Neural progenitor cell (in vitro differentiated cells): ENCODE data around the gene RIPPLY2. TPM values are rescaled to one million over a fixed set of nuclear protein-coding genes. Genes with fewer than 3 reads are reported as not detected.

Experiments
- DNase-seq: peaks from one replicate; pipeline ENCODE4 v3.0.0-alpha.2; 2016; ENCODE audit warnings: low spot score
- H2AFZ ChIP-seq: fragments of 200-600 bp; sonication (generic); replicated peaks from 2 replicates; pipeline ENCODE4 v1.6.1; 2016; ENCODE audit warnings: antibody characterized with exemption
- H3F3A ChIP-seq: fragments of 200-600 bp; sonication (generic); 2 replicates; pipeline ENCODE4 v1.6.1; 2016; ENCODE audit warnings: antibody characterized with exemption, low read depth
- H3K27ac ChIP-seq: fragments of 200-600 bp; sonication (generic); 2 replicates; pipeline ENCODE4 v1.5.1; 2016; ENCODE audit warnings: mild to moderate bottlenecking
- H3K27me3 ChIP-seq: fragments of 200-600 bp; sonication (generic); 2 replicates; pipeline ENCODE4 v1.6.1; 2016; ENCODE audit warnings: mild to moderate bottlenecking, moderate library complexity
- H3K36me3 ChIP-seq: fragments of 200-600 bp; sonication (generic); 2 replicates; pipeline ENCODE4 v1.5.1; 2016
- H3K4me1 ChIP-seq: fragments of 200-600 bp; sonication (generic); 2 replicates; pipeline ENCODE4 v1.6.1; 2016; ENCODE audit warnings: mixed run types
- H3K4me2 ChIP-seq: fragments of 200-600 bp; sonication (generic); 2 replicates; pipeline ENCODE4 v1.6.1; 2016
- H3K4me3 ChIP-seq: fragments of 200-600 bp; sonication (generic); 2 replicates; pipeline ENCODE4 v1.5.1; 2016
- H3K79me2 ChIP-seq: fragments of 200-600 bp; sonication (generic); 2 replicates; pipeline ENCODE4 v1.6.1; 2016; ENCODE audit warnings: low read depth
- H3K9ac ChIP-seq: fragments of 200-600 bp; sonication (generic); 2 replicates; pipeline ENCODE4 v1.6.1; 2016
- H3K9me3 ChIP-seq: fragments of 200-600 bp; sonication (generic); 2 replicates; pipeline ENCODE4 v1.5.1; 2016; ENCODE audit warnings: low read depth
- H4K20me1 ChIP-seq: fragments of 200-600 bp; sonication (generic); 2 replicates; pipeline ENCODE4 v1.6.1; 2016; ENCODE audit warnings: low read depth
- H3K27ac Mint-ChIP-seq: 3 replicates; pipeline ENCODE4 v1.8.0; 2021; ENCODE audit warnings: mixed read lengths
- H3K27me3 Mint-ChIP-seq: 2 replicates; pipeline ENCODE4 v1.8.0; 2022; ENCODE audit warnings: low read depth, mild to moderate bottlenecking, inconsistent platforms, moderate library complexity, mixed read lengths; ENCODE audit not compliant: insufficient read depth
- H3K36me3 Mint-ChIP-seq: 3 replicates; pipeline ENCODE4 v1.8.0; 2021; ENCODE audit warnings: mixed read lengths
- H3K4me1 Mint-ChIP-seq: 3 replicates; pipeline ENCODE4 v1.8.0; 2021; ENCODE audit warnings: mixed read lengths
- H3K4me3 Mint-ChIP-seq: 3 replicates; pipeline ENCODE4 v1.8.0; 2021; ENCODE audit warnings: mild to moderate bottlenecking, moderate library complexity, mixed read lengths
- H3K9me3 Mint-ChIP-seq: 3 replicates; pipeline ENCODE4 v1.8.0; 2020; ENCODE audit warnings: mixed read lengths
- EZH2 ChIP-seq: fragments of 200-600 bp; sonication (generic); IDR thresholded peaks from 2 replicates; pipeline ENCODE4 v1.6.1; 2017; ENCODE audit warnings: antibody characterized with exemption, mild to moderate bottlenecking, moderate library complexity
- EZH2phosphoT487 ChIP-seq: fragments of 200-600 bp; sonication (generic); IDR thresholded peaks from 2 replicates; pipeline ENCODE4 v1.6.1; 2017; ENCODE audit warnings: antibody characterized with exemption
- total RNA-seq: library from RNA; depleted of rRNA; stranded (reverse); fragments of >200 nt; gene quantifications from 2 replicates; pipeline ENCODE4 v1.2.3, GENCODE V29; 2015; ENCODE audit warnings: low replicate concordance
- TF ChIP-seq, protein P1 (sequence below): fragments of 200-600 bp; sonication (generic); IDR thresholded peaks from 2 replicates; pipeline ENCODE4 v1.5.1; 2017; ENCODE audit warnings: antibody characterized with exemption, mild to moderate bottlenecking

The RIPPLY2 gene
- total RNA-seq, 1 donor from 2014 or later: not detected

- TF ChIP-seq EZH2phosphoT487 (no peak), EZH2 (no peak)
- TF ChIP-seq, protein P1, sequence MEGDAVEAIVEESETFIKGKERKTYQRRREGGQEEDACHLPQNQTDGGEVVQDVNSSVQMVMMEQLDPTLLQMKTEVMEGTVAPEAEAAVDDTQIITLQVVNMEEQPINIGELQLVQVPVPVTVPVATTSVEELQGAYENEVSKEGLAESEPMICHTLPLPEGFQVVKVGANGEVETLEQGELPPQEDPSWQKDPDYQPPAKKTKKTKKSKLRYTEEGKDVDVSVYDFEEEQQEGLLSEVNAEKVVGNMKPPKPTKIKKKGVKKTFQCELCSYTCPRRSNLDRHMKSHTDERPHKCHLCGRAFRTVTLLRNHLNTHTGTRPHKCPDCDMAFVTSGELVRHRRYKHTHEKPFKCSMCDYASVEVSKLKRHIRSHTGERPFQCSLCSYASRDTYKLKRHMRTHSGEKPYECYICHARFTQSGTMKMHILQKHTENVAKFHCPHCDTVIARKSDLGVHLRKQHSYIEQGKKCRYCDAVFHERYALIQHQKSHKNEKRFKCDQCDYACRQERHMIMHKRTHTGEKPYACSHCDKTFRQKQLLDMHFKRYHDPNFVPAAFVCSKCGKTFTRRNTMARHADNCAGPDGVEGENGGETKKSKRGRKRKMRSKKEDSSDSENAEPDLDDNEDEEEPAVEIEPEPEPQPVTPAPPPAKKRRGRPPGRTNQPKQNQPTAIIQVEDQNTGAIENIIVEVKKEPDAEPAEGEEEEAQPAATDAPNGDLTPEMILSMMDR: no peak
- Histone ChIP-seq H4K20me1 (no peaks in the 10 kb centered on the region), H3K9ac (no peak overlapping the region), H3K9me3 (no peaks in the 10 kb centered on the region), H3F3A (no peaks in the 10 kb centered on the region), H3K4me3 (no peak overlapping the region), H3K4me1 (no peaks in the 10 kb centered on the region), H3K36me3 (no peaks in the 10 kb centered on the region), H3K27me3 (peaks cover 25% of the 10 kb centered on the region), H3K79me2 (no peaks in the 10 kb centered on the region), H2AFZ (no peak overlapping the region), H3K4me2 (no peak overlapping the region), H3K27ac (no peak overlapping the region)
- Mint-ChIP-seq H3K36me3 (no peaks in the 10 kb centered on the region), H3K9me3 (no peaks in the 10 kb centered on the region), H3K4me3 (no peak overlapping the region), H3K27ac (no peak overlapping the region), H3K27me3 (peaks cover 3% of the 10 kb centered on the region), H3K4me1 (no peaks in the 10 kb centered on the region)
- DNase-seq: no peak
Observed at GRCh38 chr6:83847179-83847578, 6.0 kb upstream of the RIPPLY2 start.

DNA sequence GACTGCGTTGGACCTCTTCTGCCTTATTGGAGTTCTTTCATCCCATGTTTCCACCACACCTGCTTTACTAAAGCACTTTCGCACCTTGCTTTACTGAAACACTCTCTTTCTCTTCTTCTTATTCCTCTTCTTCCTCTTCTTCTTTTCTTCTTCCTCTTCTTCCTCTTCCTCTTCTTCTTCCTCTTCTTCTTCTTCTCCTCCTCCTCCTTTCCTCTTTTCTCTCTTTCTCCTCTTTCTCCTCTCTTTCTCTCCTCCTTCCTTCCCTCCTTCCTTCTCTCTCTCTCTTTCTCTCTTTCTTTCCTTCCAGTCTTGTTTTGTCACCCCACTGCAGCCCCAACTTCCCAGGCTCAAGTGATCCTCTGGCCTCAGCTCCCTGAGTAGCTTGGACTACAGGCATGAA lies 4.0 kb upstream of the RIPPLY2 start:
- Mint-ChIP-seq H3K36me3 (no peaks in the 10 kb centered on the region), H3K4me1 (peaks cover 3% of the 10 kb centered on the region), H3K27ac (no peak overlapping the region), H3K27me3 (peaks cover 15% of the 10 kb centered on the region), H3K9me3 (no peaks in the 10 kb centered on the region), H3K4me3 (no peak overlapping the region)
- H3K36me3 ChIP-seq: no peaks in the 10 kb centered on the region
- peaks cover 4% of the 10 kb centered on the region for H3K4me1 ChIP-seq
- H3K4me3 ChIP-seq: no peak overlapping the region
- peaks cover 3% of the 10 kb centered on the region for H4K20me1 ChIP-seq
- no peak overlapping the region for H2AFZ ChIP-seq
- no peak for DNase-seq
- H3K4me2 ChIP-seq: no peak overlapping the region
- H3K27ac ChIP-seq: no peak overlapping the region
- no peaks in the 10 kb centered on the region for H3K79me2 ChIP-seq
- H3K27me3 ChIP-seq: peaks cover 45% of the 10 kb centered on the region
- TF ChIP-seq EZH2: no peak
- no peak for TF ChIP-seq EZH2phosphoT487
- TF ChIP-seq, protein P1: no peak
- no peak overlapping the region for H3K9ac ChIP-seq
- H3K9me3 ChIP-seq: no peaks in the 10 kb centered on the region
- H3F3A ChIP-seq: no peaks in the 10 kb centered on the region

GRCh38 chr6:83849610-83850009 lies 3.5 kb upstream of the RIPPLY2 start:
- no peak for TF ChIP-seq EZH2
- TF ChIP-seq EZH2phosphoT487: no peak
- TF ChIP-seq, protein P1: no peak

More at GRCh38 chr6:83849610-83850009, 3.5 kb upstream of the RIPPLY2 start:
- H3K27me3 Mint-ChIP-seq: peaks cover 20% of the 10 kb centered on the region
- peaks cover 6% of the 10 kb centered on the region for H4K20me1 ChIP-seq
- H3K27ac Mint-ChIP-seq: no peak overlapping the region
- H3K4me2 ChIP-seq: no peak overlapping the region
- no peak for DNase-seq
- no peaks in the 10 kb centered on the region for H3F3A ChIP-seq
- no peak overlapping the region for H3K4me3 ChIP-seq
- no peaks in the 10 kb centered on the region for H3K36me3 Mint-ChIP-seq
- no peaks in the 10 kb centered on the region for H3K36me3 ChIP-seq
- no peaks in the 10 kb centered on the region for H3K79me2 ChIP-seq
- H3K27ac ChIP-seq: no peak overlapping the region
- peaks cover 3% of the 10 kb centered on the region for H3K4me1 Mint-ChIP-seq
- H3K4me3 Mint-ChIP-seq: no peak overlapping the region
- no peaks in the 10 kb centered on the region for H3K9me3 ChIP-seq
- H3K9ac ChIP-seq: no peak overlapping the region
- no peaks in the 10 kb centered on the region for H3K9me3 Mint-ChIP-seq
- peaks cover 4% of the 10 kb centered on the region for H3K4me1 ChIP-seq
- H3K27me3 ChIP-seq: peaks cover 49% of the 10 kb centered on the region
- no peak overlapping the region for H2AFZ ChIP-seq
